ENCODE results near the gene MAGI2.

- no peak for TF ChIP-seq POLR2A (IDR thresholded peaks at IDR 0.05; ENCODE audit: low read length)
- TF ChIP-seq GATA1 (IDR thresholded peaks at IDR 0.05; ENCODE audit: low read depth, low read length): no peak
Observed at GRCh38 chr7:78953726-78954363, 499.6 kb downstream of the MAGI2 start.
